GM21381 (cell line): Measurements from ENCODE around the gene WLS.
"Not testable (repeated sequence)": the region's sequence is repeated elsewhere in the genome, so short reads cannot be mapped to it uniquely, and the experiment has no call there.

Experiments
- ATAC-seq: cut with Tn5 transposase; IDR thresholded peaks from one replicate; pipeline ENCODE4 v1.9.1; 2021; ENCODE audit warnings: mild to moderate bottlenecking, moderate library complexity; ENCODE audit not compliant: unreplicated experiment

The WLS gene

DNA sequence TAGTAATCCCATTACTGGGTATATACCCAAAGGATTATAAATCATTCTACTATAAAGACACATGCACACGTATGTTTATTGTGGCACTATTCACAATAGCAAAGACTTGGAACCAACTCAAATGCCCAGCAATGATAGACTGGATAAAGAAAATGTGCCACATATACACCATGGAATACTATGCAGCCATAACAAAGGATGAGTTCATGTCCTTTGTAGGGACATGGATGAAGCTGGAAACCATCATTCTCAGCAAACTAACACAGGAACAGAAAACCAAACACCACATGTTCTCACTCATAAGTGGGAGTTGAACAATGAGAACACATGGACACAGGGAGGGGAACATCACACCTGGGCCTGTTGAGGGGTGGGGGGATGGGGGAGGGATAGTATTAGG lies 60.5 kb downstream of the WLS start:
- not testable (repeated sequence) for ATAC-seq

DNA sequence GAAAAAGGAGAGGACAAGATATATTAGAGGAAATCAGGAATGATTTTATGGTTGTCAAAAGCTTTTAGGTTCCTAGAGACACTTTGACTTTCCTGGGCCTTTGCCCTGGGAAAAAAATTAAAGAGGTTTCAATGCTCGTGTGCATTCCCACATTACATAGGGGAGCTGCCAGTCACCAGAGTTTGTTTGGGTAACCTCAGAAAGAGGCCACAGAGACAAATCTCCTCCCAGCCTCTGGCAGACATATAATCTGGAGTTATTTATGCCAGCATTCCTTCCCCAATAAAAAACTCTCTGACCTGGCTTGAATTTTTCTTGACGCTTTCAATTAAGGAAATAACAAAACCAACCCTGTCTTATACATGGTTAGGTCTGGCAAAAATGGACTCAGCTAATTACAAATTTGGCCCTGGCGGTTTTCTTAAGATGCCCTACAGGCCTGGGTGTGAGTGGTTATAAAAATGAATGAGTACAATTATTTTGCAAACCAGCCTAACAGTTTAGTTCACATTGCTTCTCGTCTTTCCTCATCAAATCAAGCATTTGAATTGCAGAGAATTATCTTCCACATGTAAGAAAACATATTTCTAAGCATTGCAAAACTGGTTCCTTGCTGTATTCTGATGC lies 63.7 kb downstream of the WLS start:
- no peak for ATAC-seq

DNA sequence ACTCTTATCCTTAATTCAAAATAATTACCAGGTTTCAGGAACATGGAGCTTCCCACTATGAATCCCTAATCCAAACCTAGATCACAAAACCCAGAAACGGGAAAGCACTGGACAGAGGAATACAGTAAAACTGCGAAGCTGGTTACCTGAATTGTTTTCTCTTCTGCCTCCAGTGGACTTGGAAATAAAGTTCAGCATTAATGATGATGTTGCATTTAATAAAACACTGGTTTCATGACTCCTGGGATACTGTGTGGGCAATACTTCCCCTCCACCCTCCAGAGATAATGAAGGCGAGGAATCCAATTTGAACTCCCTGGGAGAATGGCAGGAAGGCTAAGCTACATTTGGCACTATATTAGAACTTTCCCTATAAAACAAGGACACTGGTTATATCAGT lies 65.1 kb downstream of the WLS start:
- ATAC-seq, result no peak

DNA sequence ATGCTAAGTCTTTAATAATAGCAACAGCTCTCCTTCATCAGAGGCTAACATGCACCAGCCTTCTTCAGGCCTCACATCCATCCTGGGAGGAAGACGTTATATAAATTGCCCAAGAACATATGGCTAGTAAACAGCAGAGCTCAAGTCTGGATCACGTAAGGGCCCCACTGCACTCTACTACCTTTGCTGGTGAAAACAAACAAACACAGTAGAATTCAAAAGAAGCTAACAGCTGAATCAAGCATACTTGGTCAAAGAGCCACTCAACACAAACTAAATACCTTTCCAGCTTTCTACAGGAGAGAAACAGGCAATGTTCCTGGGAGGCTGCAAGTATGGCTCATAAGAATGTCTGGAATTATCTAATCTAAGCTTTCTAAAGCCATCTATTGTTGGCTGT lies 66.0 kb downstream of the WLS start:
- no peak for ATAC-seq

DNA sequence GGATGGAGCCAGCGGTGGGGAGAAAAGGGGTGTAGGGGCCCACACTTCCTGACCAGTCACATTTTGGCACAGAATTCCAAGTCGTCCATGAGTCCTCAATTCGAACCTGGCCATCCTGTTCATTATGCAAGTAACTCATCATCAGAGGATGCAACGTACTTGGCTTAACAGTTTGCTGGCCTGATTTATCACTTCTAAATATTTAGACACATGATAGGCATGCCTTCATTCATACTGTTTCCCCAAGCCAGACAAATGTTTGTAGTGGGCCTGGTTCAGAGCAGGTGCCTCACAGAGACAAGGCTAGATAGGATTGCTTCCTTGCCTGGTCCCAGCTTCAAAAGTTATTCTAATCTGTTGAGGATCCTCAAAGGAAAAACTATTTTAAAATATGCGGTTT lies 66.7 kb downstream of the WLS start:
- ATAC-seq, result no peak

DNA sequence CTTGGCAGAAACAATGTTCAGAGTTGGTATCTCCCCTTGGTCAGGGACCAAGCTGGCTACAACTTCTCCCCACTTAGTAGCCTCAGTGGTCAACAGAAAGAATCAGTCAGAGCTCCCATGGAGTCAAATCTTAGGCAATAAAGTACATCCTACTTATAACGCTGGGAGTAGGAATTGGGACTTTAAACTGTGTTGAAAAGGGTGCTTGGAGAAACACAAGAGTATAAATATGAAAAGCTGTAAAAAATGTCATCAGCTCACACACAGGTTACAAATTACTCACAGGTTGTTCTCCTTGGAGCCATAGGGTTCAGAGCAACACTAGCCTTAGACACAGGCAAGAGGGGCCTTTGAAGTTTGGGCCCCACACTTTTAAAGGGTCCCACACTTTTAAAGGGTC lies 67.4 kb downstream of the WLS start:
- no peak for ATAC-seq

DNA sequence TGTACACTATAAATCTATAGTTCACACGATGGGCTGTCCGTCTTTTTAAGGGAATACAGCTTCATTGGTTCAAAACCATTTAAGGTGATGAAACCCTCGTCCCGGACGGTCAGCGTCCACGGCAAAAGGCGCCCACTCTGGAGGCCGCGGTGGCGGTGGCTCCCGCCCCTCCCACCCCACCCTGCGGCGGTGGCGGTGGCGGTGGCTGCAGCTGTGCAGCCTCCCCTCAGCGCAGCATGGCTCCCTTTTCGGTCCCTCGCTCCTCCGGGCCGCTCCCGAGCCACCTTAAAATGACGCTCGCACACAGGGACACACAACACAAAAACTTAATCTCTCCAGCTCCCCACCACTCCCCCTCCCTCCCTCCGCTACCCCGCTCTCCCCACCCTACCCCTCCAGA lies 69.1 kb downstream of the WLS start:
- ATAC-seq, result no peak

DNA sequence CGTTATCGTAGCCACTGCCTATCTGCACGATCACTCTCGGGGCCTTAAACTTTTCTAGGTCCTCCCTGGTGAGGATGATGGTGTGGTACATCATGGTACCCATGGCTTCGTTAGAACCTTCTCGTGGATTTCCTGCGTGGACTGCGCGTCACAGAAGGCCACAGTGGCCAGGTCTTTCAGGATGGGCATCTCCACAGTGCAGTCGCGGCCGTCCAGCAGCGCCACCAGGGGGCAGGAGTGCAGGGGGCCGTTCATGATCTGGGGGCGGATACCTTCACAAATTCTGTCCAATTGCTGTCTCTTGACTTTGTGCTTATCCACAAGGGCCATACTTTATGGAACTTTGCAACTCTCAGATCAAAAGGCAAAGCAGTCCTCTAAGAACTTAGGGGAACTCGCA lies 69.6 kb downstream of the WLS start:
- no peak for ATAC-seq

DNA sequence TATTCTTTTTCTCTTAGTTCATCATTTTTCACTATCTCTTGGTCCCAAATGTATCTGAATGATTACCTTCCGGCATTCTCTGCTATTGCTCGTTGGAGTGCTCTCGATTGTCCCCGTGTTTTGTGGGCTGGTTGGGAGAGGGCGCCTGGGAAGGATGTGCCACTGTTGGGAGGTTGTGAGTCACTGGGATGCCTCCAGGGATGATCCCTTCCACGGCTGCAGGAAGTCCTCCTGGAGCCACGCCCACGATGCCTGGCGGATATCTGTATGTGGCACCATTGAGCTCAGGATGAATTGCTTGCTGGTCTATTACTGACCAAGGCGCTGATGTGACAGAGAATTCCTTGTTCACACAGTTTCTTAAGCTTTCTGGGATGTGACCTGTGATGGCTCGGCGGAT lies 70.7 kb downstream of the WLS start:
- not testable (repeated sequence) for ATAC-seq

DNA sequence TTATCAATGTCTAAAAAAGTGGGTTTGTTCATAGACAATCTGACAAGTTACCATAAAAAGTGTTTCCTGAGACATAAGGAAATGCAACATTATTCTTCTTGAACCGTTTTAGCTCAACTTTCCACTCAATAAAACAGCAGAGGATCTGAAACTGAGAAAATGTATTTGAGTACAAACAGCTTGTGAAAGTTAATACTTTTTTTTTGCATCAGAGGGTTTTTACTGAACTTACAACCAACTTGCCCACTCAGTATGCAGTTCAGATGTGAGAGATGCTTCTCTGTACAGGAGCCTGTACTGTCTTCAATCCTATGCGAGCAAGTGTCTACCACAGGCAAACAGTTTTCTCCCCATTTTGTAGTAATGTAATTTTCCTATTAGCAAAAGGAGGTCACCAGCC lies 71.4 kb downstream of the WLS start:
- peak; percentile 78 for ATAC-seq

DNA sequence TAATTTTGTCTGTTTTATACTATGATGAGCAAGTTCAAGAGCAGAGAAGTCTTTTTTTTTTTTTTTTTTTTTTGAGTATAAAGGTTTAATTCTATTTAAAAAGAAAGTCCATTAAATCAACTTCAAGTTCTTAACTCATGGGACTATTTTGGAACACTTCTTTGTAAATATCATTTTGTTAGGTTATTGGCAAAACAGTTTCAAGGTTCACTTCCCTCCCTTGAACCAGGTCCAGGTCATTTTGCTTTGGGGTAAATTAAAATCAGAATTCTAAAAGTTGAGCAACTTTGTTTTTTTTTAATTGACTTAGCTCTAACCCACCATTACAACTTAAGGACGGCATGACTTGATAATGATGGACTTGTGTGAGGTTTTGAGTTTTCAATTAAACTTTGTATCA lies 72.3 kb downstream of the WLS start:
- no peak for ATAC-seq

DNA sequence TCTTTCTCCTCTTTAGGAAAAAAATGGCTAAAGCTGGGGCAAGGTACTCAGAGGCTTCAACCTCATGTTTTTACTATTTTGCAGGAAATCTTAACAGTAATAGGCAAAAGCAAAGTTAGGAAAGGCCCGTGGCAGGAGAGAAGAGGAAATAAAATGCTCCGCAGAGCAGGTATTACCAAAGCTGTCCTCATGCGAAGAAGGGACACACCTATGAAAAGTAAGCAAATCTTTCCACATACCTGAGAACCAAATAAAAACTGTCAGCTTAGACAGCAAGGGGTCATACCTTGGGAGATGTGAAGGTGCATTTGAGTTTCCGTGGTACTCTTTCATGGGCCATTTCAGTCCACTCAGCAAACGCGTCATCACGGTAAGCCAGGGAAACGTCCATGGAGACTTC lies 73.5 kb downstream of the WLS start:
- ATAC-seq, result no peak

DNA sequence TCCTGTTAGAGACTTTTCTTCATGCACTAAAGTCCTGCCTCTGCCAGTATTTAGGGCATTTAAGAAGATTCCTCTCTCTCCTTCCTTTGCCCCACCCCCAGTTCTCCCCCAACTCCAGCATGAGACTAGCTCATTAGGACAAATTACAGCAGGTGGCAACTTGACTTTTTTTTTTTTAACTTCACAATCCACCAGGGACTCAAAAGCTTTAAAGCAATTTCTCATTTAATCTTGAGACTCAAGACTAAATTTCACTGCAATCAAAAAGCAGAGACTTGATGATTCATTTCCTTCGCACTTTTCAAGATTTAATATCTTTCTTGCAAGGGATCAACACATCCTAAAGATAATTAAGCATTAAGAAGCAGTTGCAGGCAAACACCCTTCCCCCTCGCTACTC lies 74.9 kb downstream of the WLS start:
- no peak for ATAC-seq

DNA sequence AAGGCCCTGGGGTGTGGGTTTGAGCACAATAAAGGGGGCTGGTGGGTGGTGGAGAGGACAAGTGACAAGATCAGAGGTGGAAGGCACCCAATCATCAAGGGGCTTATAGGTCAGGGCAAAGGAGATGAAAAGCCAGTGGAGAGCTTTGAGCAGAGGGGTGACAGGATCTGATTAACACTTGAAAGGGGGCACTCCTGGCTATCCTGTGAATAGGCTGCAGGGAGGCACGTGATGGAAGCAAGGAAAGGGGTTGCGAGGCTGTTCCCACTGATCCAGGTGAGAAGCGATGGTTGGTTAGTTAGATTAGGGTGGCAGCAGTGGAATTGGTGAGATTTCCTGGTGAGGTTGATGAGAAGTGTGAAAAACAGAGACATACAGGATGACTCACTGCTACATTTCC lies 80.6 kb downstream of the WLS start:
- ATAC-seq, result no peak

DNA sequence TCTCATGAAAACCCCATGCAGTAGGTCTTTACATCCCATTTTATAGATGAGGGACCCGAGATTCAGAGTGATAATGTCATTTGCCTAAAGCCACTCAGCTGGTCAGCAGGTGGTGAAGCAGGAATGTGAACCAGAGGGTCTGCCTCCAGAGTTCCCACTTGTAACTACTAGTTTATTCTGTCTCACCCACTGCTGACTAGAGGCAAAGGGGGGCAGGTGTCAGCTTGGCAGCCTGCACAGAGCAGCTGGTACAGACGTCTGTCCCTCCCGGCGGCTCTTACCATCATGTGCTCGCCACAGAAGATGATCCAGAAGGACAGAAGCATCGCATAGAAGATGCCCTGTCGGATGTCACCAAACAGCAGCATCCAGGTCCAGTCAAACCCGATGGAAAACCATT lies 82.4 kb downstream of the WLS start:
- no peak for ATAC-seq

DNA sequence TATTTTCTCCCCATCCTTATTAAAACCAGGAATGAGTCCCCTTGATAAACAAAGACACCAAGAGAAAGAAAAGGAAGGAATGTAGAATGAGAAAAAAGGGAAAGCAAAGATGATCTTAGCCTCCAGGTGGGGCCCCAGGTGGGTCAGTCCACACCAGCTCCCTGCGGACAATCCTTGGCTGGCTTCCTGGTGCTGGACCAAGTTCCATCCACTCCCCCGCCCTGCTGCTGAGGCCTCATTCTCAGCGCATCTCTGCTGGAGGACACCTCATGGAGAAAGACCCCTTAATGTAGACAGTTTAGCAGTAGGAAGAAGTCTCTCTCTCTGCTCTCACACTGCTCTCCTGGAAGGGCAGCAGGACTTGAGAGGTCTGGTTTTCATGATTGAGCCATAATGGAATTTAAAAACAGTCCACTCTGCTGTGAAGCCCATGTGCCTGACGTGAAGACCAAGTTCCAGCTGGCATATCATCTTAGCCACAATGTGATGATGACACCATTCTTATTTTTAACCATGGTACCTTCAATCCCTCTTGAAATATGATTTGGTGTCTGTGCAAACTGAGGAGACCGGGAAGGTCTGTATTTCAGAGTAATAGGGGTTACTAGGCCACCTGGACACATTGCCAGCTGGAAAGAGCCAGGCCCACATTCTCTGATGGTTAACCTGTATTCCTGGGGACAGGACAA lies 83.1 kb downstream of the WLS start:
- ATAC-seq, result no peak

DNA sequence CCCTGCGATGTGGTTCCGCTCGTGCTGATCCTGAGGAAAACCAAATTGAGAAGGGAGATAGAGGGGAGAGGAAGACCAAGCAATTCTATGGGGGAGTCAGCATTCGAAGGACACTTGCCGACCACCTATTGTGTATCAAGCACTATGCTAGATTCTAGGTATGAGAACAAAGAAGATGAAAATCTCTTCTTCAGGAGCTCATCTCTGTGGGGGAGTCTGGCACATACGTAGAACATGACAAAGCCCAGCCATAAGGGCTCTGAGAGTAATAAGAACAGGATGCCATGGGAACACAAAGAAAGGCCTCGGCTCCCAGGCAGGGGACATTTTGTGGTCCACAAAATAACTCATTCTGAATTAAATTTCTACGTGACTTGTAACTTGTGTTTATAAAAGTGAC lies 83.7 kb downstream of the WLS start:
- no peak for ATAC-seq

DNA sequence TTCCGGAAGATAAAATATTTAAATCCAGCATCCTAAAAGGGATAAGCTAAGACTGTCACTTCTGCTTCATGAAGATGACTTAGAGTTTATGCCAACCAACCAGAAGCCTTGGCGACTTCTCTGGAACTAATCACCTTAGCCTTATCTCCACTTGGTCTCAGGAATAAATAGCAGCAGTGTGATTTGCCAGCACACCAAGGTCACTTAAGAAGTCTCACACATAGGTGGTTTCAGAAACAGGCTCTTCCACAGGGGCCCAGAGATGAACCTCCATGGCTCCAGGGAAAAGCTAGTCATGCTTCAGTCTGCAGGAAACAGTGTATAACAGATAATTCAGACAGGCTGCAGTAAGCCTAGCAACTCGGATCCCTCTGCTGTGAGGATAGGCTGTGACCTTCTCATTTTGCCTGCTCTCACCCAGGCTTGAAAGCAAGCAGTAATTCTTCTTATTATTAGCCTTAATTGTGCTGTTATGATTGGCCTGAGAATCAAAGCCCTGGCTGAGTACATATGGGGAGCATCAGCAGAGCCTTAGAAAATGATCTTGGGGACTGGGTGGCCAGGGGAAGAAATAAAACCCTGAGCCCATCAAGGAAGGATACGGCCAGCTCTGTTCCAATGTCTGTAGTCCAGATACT lies 84.7 kb downstream of the WLS start:
- no peak for ATAC-seq

DNA sequence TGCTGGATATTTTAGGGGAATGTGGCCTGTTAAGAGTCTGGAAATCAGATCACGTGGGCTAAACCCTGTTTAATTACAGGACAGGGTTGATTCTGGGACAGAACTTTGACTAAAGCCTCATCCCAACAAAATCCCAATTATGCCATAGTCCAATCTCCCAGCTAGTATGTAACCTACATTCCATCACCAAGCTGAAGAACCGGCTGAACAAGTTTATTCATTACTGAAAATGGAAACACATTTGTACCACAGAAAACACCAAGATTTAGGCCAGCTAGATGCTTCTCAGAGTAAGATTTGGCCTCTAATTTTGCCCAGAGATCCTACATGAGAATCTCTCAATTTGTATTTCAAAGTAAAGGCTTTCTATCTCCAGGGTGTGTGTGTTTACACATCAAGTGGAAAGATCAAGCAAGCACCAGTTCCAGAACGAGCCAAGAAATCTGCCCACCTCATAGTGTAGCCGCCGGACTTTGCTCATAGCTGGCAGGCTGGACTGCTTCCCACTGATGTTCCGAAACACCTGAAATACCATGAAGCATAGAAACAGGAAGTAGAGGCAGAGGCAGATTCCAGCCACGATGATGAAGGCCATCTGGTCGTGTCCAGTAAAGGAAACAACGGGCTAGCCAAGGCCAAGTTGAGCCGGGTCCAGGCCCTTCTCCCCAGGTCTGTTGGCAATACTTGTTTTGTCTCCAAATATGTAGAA lies 86.8 kb downstream of the WLS start:
- no peak for ATAC-seq

DNA sequence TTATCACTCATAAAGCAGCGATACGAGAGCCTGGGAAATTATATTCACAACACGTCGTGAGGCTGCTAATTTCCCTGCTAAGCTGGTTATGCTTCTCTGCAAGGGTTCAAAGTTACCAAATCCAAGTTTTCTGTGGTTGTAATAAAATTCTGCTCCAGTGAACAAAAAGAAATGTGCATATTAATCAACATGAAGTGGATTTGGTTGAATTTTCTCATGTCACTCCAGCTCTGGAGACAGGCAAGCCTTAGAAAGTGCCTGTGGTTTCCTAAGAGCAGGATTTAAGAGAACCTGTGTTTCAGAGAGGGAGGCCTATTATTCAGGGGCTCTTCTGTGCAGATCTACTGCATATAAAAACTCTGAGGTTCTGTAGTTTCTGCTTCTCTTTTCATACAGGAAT lies 87.5 kb downstream of the WLS start:
- no peak for ATAC-seq

DNA sequence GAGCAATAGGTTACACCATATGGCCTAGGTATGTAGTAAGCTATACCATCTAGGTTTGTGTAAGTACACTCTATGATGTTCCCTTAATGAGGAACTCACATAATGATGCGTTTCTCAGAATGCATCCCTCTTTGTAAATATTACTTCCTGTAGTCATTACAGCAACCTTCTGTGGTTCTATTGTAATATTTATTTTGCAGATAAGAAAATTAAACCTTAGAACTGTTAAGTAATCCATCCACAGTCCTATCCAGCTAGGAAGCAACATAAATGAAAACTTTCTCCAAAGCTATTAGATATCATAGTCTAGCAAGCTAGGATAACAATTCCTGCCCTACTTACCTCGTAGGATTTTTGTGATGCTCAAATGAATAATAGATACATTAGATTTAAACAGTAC lies 88.7 kb downstream of the WLS start:
- ATAC-seq, result no peak

DNA sequence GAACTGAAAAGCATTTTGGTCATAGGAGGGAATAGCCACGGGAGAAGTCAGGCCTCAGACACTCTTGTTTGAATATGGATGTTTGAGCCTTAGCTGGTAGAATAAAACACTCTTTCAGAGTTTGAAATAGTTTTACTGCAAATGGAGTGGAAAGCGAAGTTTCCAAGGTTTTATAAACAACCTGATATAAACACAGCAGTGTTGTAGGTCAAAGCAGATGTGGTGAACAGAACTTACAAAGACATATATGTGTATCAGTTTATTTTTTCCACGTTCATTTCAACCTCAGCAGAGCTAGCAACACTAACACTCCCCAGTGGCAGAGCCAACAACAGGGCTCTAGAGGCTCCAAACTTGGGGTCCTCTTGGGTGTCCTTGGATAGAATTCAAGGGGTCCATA lies 89.9 kb downstream of the WLS start:
- no peak for ATAC-seq
